ENCODE measurements around the gene ARL17B.
"Not testable (repeated sequence)": the region's sequence is repeated elsewhere in the genome, so short reads cannot be mapped to it uniquely, and the experiment has no call there.

ARL17B gene

DNA sequence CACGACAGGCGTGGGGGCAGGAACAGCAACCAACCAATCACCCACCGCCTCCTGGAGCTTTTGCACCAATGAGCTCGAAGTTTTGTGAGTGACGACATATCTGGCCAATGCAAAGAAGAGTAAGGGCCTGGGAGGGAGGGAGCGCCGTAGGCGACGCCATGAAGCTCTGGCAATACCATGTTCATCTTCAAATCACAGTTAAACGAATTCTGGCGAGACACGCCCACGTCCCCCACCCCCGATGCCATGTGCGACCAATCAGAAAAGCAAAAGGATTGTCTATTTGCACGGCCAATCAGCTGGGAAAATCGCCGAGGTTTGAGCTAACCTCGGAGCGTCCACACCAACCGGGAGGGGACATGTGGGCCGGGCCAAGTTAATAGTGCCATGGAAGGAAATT is at the start of gene ARL17B:
Gene ARL17B (minus strand): TSS at position 12 of the 400 bp plus-strand sequence. CDS start 3,369 bp downstream, outside the sequence.
- DNase-seq: not testable (repeated sequence)

DNA sequence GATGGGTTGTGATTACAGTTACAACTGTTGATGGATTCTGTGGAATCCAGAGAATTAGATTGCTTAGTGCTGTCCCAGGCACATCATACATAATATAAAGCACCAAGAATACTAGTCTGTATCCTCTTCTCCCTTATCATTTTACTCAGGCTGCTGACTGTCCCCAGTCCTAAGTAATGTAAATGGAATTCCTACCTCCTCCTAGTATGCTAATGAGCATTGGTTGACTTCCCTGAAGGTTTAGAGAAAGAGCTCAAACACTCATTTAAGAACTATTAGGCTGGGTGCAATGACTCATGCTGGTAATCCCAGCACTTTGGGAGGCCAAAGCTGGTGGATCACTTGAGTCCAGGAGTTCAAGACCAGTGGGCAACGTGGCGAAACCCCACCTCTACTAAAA is 48.3 kb upstream of the ARL17B start:
- not testable (repeated sequence) for DNase-seq

DNA sequence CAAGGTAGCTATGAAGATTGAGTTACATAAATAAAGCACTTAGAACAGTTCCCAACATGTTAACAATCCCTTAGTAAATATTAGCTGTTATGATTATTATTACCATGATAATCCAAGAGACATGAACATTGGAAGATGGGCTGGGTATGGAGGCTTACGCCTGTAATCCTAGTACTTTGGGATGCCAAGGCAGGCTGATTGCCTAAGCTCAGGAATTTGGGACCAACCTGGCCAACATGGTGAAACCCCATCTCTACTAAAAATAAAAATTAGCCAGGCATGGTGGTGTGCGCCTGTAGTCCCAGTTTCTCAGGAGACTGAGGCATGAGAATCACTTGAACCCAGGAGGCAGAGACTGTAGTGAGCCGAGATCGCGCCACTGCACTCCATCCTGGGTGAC is 45.6 kb upstream of the ARL17B start:
- not testable (repeated sequence) for DNase-seq

DNA sequence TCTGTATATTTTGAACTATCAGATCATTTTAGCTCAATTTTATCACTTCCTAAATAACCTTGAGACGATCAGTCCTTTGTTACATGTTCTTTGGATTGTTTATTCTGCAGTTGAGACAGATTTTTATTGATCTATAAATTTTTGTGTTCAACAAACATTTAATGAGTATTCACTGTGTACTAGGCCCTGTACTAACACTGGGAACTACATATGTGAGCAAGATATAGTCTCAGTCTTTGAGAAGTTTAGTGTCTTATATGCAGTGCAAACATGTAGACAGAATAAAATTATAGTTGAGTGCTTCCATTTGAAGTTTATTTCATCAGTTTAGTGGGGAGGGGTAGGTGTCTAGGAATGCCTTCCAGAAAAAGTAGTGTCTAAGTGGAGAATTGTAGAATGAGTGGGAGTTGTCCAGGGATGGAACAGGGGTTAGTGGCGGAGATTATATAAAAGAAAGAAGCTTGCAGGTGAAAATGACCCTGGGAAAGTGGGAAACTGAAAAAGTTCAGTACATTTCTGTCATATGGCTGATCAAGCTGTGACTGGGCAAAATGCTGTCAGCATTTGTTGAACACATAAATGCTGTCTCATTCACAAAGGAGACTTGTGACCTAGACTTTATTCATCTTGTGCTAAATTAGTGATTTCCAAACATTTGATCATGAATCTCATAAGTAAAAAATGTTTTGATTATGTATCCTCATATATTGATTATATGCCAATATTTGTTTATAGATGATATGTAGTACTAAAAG is 39.6 kb upstream of the ARL17B start:
- DNase-seq: not testable (repeated sequence)

DNA sequence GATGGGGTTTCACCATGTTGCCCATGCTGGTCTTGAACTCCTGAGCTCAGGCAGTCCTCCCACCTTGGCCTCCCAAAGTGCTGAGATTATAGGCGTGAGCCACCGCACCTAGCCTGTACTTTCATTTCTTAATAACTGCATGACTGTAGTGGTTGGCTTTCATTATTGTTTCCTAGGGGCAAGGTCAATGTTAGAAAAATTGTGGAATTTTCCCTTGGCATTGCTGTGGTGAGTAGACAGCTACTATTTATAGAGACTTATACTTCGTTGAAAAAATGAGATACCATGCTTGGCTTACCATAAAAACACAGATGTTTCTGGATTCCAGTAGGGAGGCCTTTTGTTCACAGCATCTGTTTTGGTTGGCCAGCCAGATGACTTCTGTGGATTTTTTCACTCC is 39.0 kb upstream of the ARL17B start:
- not testable (repeated sequence) for DNase-seq

DNA sequence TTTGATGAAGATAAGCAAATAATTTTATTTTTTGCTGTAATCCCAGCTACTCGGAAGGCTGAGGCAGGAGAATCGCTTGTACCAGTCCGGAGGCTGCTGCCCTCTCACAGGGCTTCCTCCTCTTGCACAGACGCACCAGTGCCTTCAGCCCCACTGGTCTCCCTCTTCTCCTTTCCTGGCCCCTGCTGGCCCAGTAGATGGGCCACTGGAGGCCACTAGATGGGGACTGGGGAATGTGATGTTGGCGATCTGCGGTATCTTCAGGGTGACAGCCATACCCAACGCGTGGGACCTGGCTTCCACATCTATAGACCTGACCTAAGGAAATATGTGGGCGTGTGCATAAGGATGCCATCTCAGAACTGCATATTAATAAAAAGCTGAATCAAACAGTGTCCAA is 38.4 kb upstream of the ARL17B start:
- DNase-seq: not testable (repeated sequence)

DNA sequence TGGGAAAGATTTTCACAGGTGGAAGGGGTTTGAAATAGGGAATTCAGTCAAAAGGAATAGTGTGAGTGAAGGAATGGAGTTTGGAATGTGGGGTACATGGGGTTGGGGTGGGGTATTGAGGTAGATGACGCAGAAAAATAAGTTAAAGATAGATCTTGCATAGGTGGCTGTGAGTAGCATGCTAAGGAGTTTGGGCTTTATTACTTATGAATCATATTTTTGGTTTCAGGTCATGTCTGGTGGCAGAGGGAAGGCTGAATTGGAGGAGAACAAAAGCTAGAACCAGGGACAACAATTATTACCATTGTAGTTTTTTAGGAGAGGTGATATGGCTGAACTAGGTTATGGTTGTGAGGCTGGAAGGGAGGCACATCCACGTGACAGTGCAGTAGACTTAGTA is 34.7 kb upstream of the ARL17B start:
- not testable (repeated sequence) for DNase-seq

DNA sequence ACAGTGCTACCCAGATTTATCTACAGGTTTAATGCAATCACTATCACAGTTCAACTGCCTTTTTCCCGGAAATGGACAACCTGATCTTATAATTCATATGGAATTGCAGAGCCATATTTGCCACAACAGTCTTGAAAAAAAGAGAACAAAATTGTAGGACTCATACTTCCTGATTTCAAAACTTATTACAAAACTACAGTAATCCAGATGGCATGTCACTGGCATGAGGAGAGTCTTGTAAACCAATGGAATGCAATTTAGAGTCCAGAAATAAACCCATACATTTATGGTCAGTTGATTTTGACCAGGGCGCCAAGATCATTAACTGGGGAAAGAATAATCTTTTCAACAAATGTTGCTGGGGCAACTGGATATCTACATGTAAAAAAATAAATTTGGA is 32.1 kb upstream of the ARL17B start:
- not testable (repeated sequence) for DNase-seq

DNA sequence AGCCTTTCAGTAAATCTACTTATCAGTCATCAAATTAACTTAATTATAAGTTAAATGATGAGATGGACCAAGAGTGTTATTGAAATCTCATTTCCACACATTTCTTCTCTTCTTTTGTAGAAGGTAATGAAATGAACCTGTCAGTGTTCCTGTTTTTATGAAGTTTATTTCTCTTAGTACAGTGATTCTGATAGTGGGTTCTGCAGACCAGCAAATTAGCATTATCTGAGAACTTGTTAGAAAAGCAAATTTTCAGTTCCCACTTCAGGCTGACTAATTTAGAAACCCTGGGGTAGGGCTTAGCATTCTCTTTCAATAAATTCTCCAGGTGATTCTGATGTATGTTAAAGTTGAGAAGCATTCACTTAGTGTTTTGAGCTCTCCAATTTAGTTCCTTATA is 23.9 kb upstream of the ARL17B start:
- DNase-seq: not testable (repeated sequence)

DNA sequence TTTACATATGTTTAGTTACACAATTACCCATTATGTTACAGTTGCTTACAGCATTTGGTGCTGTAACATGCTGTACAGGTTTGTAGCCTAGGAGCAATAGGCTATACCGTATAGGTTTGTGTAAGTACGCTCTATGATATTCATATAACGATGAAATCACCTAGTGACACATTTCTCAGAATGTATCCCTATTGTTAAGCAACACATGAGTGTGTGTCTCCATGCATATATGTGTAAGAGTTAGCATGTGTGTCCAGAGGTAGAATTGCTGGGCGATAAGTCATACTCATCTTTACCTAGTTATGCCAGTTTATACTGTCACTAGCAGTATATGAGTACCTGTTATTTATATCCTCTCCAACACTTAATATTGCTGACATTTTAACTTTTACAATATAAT is 21.6 kb upstream of the ARL17B start:
- DNase-seq: not testable (repeated sequence)

DNA sequence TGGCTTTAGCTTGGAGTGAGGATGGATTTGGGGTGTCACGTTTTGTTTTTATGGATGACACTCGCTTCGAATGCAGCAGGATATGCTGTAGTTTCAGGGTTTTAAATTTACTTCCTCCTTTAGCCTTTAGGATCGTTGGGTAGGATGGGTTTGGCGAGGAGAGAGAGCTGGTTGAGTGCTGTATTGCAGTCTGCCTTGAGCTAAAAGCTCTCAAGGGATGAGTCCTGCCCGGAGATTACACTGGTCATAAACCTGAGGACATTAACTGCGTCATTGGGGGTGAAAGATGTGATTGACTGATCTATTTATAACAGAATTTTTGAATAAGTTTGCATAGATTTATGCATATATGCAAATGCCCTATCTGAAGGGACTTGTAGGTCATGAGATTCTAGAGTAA is 11.9 kb upstream of the ARL17B start:
- not testable (repeated sequence) for DNase-seq

DNA sequence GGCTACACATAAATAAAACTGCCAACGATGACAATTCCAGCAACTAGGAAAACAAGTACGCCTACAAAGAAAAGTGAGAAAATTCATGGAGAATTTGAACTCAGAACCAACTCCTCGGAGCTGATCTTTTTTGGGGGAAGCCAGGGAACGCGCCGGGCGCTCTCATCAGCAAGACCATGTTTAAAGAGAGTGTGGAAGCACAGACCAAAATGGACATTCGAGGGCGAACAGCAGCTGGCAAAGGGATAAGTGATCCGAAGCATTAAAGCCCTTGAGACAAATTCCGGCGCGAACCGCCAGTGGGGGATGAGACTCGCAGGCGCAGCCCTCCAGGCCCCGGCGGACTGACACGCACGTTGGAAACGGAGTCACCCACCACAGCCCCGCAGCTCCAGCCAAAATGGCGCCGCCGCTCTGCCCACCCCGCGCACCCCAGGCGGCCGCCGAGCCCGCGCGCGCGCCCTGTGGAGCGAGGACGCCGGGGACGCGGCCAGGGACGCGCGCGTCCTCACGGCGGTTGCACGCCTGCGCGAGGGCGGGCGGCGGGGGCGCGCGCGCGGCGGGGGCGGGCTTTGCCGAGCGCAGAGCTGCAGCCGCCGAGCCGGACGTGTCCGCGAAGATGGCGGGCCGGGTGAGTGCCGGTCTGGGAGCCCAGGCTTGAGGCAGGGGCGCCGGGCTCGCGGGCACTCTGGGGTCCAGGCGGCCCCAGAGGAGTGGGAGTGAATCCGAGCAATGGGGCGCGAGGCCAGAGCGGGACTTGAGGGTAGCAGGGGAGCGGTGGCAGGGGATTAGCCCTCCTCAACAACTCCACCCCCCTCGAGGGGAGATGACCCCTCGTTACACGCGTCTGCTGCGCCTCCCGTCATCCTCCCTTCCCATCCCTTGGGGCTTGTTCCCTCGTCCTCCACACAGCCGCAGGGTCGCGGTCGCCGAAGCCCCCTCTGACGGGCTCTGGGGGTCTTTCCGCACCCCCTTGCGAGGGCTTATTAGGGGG is 11.0 kb upstream of the ARL17B start:
- DNase-seq: not testable (repeated sequence)

DNA sequence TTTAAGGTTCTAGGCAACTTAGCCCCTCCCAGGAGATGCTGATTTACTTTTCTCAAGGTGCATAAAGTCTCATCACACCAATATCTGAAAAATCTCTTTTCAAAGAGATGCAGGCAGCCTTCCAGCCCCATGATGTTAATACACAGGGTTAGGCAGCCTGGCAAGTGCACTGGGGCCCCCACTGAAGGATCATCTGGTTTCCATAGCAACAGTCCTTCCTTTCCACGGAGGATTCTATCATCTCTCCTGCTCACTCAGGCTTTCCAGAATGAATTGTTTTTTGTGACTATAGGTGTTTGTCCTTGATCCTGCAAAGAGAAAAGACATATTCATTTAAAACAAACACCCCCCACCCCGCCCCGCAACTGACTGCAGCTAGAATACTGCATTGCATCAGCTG is 6.0 kb upstream of the ARL17B start:
- DNase-seq: not testable (repeated sequence)

DNA sequence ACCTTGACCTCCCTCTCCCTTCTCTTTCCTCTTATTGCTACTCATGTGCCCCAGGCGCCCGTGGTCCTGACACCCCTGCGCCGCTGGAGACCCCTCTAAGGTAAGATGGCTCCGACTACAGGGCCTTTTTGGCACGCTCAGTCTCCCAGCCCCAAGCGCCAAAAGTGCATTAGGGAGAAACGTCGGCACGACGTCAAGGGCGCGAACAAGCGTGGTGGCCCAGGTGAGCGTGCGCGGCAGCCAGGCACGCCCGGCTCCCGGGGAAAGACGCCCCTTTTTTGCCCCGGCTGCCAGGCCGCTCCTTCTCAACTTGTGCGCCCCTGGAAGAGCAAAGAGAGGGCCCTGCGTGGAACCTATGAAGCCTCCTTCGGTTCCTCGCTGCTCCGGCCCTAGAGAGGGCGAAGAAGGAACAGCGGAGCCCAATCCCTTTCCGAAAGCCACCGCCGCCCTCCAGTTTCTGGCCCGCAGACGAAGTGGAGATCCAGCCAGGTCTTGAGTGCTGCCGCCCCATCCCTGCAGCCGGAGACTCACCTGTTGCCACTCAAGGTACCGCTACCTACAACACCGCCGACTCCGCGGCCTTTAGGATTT is 326 bp downstream of the ARL17B start:
- DNase-seq: not testable (repeated sequence)

DNA sequence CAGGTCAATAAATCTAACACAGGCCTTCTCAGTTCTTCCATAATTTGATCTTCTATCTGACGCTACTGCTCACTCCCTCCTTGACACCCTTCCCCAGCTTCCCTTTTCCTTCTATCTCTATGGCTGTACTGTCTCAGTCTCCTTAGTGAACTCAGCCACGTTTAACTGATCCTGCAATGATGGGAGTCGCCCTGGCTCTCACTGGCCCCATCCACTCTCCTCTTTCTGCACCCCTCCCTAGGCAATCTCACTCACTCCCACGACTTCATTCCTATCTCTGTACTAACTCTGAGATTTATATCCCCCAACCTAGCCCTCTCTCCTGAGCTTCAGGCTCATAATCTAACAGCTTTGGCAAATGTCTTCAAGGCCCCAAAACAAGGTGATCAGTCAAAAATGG is 7.7 kb downstream of the ARL17B start:
- not testable (repeated sequence) for DNase-seq

DNA sequence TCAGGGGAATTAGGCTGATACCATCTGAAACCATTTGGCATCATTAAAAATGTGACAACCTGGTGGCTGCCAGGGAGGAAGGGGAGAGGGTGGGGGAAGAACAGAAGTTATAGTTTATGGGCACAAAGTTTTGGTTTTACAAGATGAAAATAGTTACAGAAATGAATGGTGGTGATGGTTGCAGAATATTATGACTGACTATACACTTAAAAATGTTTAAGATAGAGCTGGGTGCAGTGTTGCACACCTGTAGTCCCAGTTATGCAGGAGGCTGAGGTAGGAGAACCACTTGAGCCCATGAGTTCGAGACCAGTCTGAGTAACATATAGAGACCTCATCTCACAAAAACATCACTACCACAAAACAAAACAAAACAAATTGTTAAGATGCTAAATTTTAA is 12.5 kb downstream of the ARL17B start:
- not testable (repeated sequence) for DNase-seq

DNA sequence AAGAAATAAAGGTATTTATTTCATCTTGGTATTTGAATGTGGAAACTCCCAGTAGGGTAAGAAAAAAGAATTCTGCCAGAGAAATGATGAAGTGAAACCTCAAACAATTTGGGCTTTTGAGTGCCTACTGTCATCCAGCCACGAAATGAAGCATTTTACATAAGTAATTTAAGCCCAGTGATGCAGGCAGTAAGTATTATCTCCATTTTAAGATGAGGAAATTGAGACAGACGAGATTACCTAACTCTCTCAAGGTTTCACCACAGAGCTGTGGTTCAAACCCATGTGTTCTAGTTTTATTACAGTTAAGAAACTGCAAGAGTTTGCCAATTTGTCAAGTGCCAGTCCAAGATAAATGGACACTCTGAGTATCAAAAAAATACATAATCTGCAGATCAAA is 13.2 kb downstream of the ARL17B start:
- not testable (repeated sequence) for DNase-seq

DNA sequence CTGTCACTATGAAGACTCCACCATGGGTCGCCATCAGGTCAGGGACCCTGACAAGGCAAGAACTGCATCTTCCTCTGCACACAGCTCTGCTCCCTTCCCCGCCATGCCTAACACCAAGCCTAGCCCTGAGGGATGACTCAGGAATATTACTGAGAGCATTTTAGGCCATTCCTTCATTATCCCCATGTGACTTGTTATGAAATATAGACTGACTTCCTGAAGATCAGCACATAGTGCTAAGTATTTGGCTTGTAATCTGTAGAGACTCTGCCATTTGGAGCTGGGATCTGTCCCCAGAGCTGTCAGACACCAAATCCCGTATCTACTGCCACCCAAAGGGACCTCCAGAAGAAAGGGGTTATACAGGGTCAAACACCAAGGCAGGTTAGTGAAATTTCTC is 19.4 kb downstream of the ARL17B start:
- not testable (repeated sequence) for DNase-seq

DNA sequence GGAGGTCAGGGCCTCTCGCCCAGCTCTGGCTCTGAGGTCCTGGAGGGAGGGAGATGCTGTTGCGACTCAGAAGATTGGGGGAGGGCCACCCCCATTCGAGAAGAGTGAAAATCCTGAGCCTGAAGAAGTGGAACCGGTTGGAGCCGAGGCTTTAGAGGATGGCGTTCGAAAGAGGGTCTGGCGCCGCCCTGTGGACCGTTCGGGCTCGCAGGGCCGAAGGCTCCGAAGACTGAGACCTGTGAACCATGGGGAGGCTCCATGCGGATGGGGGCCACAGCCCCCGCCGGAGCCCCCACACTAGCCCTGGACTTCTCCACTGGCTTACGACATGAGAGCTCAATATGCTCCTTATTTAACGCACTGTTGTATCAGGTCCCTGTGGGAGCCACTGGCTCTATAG is 20.3 kb downstream of the ARL17B start:
- not testable (repeated sequence) for DNase-seq

DNA sequence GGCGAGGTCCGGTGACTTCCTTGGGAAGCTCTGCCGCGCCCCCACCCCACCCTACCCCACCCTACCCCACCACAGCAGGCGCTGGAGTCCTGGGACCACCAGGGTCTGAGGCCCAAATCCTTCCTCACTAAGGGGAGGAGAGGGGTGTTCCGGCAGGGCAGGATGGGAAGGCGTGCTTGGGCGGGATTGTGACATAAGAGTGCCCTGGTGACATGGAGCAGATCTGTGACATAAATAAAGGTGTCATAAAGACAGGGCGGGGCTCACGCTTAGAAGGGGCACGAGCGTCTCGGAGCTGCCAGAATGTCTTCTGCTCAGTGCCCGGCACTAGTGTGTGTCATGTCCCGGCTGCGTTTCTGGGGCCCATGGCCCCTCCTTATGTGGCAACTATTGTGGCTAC is 66.7 kb downstream of the ARL17B start, which contains the start of gene LRRC37A:
Gene LRRC37A (plus strand): TSS at position 301 of the 400 bp plus-strand sequence. CDS start 3 bp downstream, at position 304.
- not testable (repeated sequence) for DNase-seq

DNA sequence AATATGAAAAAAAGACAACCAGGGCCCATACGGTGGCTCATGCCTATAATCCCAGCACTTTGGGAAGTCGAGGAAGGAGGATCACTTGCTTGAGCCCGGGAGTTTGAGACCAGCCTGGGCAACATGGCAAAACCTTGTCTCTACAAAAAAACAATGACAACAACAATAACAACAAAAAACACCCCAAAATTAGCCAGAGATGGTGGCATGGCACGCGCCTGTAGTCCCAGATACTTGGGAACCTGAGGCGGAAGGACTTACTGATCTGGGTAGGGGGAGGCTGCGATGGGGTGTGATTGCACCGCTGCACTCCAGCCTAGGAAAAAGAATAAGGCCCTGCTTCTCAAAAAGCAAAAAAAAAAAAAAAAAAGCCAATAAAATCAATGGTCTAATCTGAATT is 69.9 kb downstream of the ARL17B start:
- DNase-seq: not testable (repeated sequence)

DNA sequence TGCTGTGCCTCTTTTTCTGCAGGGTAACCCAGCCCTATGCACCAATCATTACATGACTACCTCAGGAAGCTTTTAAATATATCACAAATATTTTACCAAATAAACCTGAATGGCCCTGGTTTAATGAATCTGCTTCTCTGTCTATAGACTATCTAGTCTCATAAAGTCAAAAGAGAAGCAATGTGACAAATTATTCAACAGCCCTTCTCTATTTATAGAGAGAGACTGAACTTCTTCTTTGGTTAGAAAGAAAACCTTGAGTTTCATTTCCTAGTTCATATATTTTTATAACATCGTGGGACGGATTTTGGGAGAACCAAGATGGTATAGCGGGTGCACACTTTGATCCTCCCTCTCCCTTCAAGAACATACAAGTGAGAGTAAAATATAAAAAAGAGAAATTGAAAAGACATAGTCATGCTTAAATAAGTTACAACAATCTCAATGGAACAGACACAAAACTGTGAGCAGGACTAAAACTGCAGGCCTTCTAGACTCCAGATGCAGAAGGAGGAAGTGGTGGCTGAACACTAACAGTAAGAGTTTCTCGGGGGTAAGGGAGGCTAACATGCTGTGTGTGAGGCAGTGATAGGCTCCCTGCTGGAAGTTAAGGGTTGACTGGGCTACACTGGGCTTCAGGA is 70.5 kb downstream of the ARL17B start:
- not testable (repeated sequence) for DNase-seq
